Transverse colon (tissue), 4 donors: ENCODE results near the gene ERICH3. TPM values are rescaled to one million over a fixed set of nuclear protein-coding genes. Genes with fewer than 3 reads are reported as not detected.

ENCODE experiments used
- DNase-seq: peaks from one replicate; pipeline ENCODE4 v3.0.0-alpha.2; 2019
- H3K27ac ChIP-seq, 4 donors: fragments of 200-600 bp; sonication (generic); 2 replicates each; pipeline ENCODE4 v1.5.1; 2016 to 2018; ENCODE audit warnings: inconsistent platforms in 4 of 4
- H3K27me3 ChIP-seq: fragments of 200-600 bp; sonication (generic); 2 replicates; pipeline ENCODE4 v1.5.1; 2017; ENCODE audit warnings: inconsistent platforms
- H3K36me3 ChIP-seq, 4 donors: fragments of 200-600 bp; sonication (generic); 2 replicates each; pipeline ENCODE4 v1.5.1; 2017 to 2019; ENCODE audit warnings: inconsistent platforms in 4 of 4
- H3K4me1 ChIP-seq, 4 donors: fragments of 200-600 bp; sonication (generic); 2 replicates each; pipeline ENCODE4 v1.5.1; 2017 to 2020; ENCODE audit warnings: inconsistent platforms in 4 of 4
- H3K4me3 ChIP-seq, 4 donors: fragments of 200-600 bp; sonication (generic); 1 replicate in 1 of 4; 2 replicates in 3 of 4; pipeline versions ENCODE4 v1.5.1 to v1.6.1; 2017 to 2019; ENCODE audit warnings: inconsistent platforms in 4 of 4
- H3K9me3 ChIP-seq, 2 donors: fragments of 200-600 bp; sonication (generic); 2 replicates each; pipeline ENCODE4 v1.5.1; 2017 to 2019; ENCODE audit warnings: inconsistent platforms in 2 of 2
- CTCF ChIP-seq, 5 experiments: fragments of 200-600 bp in 3 of 5; fragments of 450-650 bp in 2 of 5; sonication (generic) in 3 of 5; IDR thresholded peaks; 1 replicate in 2 of 5; 2 replicates in 3 of 5; pipeline ENCODE4 v1.5.1; 2016 to 2017; ENCODE audit warnings: antibody characterized with exemption in 5 of 5, inconsistent platforms in 3 of 5, mild to moderate bottlenecking in 2 of 5, moderate library complexity in 1 of 5
- EP300 ChIP-seq: sonication (generic); formaldehyde crosslinking; IDR thresholded peaks from one replicate; pipeline ENCODE4 v1.6.1; 2017; ENCODE audit warnings: antibody characterized with exemption, low read depth
- POLR2A ChIP-seq: fragments of 450-650 bp; IDR thresholded peaks from one replicate; pipeline ENCODE4 v1.6.1; 2016; ENCODE audit warnings: antibody characterized with exemption, mild to moderate bottlenecking, moderate library complexity
- POLR2AphosphoS5 ChIP-seq, 3 donors: sonication (generic); formaldehyde crosslinking; IDR thresholded peaks; one replicate each; pipeline ENCODE4 v1.6.1; 2016; ENCODE audit warnings: antibody characterized with exemption in 3 of 3
- WGBS, 2 donors: methylation state at CpG; one replicate each; pipeline ENCODE4 v1.1.5; 2018; ENCODE audit warnings: low coverage in 1 of 2; 5-methylcytosine and 5-hydroxymethylcytosine counted together
- in situ Hi-C, 4 donors: fragments of 200-750 bp; cut with MboI; loops; one replicate each; pipeline versions ENCODE4 v1.15.0 to v1.15.1; 2017; ENCODE audit warnings: low sequenced_read_pairs in 3 of 4, low pct_ligation_motif_present in 1 of 4, low pct_unique_long_range_greater_than_20kb in 1 of 4
- intact Hi-C: fragments of 100-400 bp; cut with DNase I; formaldehyde crosslinking; loops from one replicate; pipeline ENCODE4 v1.15.1; 2023; ENCODE audit warnings: low total_unique reads
- total RNA-seq, 4 donors: library from RNA; depleted of rRNA; stranded (reverse); fragments of >200 nt; gene quantifications; one replicate each; pipeline ENCODE4 v1.1.0, GENCODE V29; 2016

The ERICH3 gene, protein sequence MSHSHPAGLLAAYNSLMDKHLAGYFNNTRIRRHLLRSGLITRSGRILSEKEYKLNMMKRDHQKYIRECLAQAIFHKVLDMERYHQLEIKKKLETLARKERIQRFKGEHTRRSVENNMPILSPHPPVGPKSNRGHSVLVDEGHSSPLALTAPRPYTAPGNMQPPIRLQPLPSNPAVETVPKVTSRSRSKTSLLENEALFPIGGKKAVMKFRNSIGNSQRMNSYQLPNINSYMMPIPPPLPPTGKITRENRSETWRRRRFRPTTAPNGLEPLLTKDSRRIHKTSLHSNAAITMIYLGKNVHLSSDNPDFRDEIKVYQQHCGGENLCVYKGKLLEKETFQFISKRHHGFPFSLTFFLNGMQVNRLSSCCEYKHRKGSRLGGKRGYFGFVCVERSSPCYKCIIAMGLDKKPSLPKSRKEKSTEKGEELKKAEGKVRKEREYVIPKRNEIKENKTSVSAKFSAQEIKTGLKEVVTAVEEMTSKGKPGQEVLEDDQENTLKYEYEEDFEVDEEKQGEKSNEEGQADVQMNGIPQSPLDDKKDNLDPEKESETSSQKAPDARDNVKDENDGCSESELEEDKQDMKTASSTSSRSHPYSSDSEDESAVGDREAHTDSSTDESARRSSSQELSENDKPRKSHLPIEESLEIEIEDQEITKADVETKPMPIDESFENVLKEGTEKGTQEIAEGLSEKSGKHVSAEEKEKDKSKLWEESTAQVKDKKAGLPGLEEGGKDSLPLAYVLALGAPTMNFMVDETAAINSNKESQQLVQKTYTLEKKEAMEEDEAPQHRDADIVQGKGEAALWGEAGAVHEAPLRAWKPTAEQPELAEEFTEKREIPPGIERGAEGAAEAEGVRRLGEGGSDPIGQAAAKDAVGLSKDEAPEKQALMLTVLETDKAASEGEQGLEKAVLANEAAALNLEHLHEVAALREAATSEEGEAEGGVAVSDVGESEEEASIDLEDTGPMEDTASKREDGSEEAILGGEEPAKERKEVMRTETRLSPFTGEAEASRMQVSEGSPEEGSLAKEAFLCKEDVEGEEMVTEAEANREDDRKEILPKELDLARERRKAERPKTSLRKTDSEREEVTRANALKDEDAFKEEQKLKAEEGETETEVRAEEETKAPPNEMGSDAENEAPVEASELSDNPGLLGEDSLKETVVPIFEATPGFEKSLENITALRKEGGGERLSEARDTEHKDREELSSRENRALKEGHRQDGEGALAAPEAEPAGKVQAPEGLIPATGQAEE (N-terminal part only)
- 1 to 10 TPM in 1 of 4 donors, under 1 TPM in 1, not detected in 2; under 0.01 to 6.4 TPM for total RNA-seq

DNA sequence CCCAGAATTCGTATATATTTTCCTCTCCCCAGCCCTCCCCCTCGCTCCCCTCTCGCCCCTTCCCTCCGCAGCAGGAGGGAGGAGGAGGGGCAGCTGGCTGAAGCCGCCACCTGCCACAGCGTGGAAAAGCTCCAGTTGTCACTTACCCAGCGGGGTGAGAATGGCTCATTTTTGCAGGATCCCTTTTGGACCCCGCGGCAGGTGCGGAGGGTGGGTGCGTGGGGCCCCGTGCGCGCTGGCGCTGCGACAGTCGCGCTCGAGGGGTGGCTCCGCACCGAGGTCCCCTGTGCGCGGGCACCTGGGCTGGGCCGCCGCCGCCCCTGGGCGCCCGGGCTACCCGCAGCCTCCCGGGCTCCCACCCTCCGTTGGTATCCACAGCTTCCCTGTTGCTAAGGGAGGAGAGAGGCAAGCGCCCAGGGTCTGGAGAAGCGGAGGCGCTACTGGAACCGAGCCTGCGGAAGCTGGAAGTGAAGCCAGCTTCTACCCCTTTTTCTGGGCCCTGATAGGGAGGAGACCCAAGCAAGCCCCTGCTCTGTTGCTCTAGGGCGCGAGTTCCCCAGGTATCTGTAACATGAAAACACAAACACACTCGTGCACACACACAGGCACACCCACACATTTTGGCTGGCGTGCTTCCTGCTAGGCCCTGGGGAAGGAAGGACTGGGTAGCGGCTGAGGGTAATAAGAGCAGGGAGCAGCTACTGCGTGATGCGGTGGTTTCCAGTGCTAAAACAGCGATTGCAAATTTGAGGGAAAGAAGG lies at the start of gene ERICH3:
Gene ERICH3, minus strand, starts transcription at position 442 of the 761 bp plus-strand sequence. Its CDS starts 273 bp downstream, at position 169.
- H3K4me3 ChIP-seq, result peak within 1 kb of the TSS in 3 of 4 donors; percentile 6 to 32 (median 9)
- intact Hi-C loops (no loop called here), in situ Hi-C loops (no loop called here)
- peaks cover 18% of the 10 kb centered on the region for H3K27me3 ChIP-seq
- H3K9me3 ChIP-seq, result peaks cover 0 to 3% of the 10 kb centered on the region in 2 donors
- H3K4me1 ChIP-seq, result peaks cover 0 to 8% (median 2%) of the 10 kb centered on the region in 4 donors
- no peak within 1 kb of the TSS for H3K27ac ChIP-seq
- TF ChIP-seq POLR2AphosphoS5 (IDR thresholded peaks at IDR 0.05), result no peak
- DNase-seq, result no peak
- WGBS, 2 donors, result 0 to 20% methylated on average over 1 to 19 of the region's 44 CpGs
- H3K36me3 ChIP-seq, result no peaks in the 10 kb centered on the region

GRCh38 chr1:74717626-74718025 lies 44.0 kb upstream of the ERICH3 start:
- no peak overlapping the region for H3K27ac ChIP-seq
- peaks cover 0 to 28% (median 8%) of the 10 kb centered on the region in 4 donors for H3K36me3 ChIP-seq
- H3K4me3 ChIP-seq, result no peak overlapping the region
- no peaks in the 10 kb centered on the region for H3K9me3 ChIP-seq
- 95% methylated on average over 2 of the region's 2 CpGs for WGBS, 2 donors
- no peaks in the 10 kb centered on the region for H3K27me3 ChIP-seq
- H3K4me1 ChIP-seq, result peaks cover 0 to 7% (median 3%) of the 10 kb centered on the region in 4 donors
- intact Hi-C loops, result no loop called here
- DNase-seq, result no peak
- no peak for TF ChIP-seq POLR2A
- TF ChIP-seq POLR2AphosphoS5 (IDR thresholded peaks at IDR 0.05), result no peak
- no peak for TF ChIP-seq CTCF (IDR thresholded peaks at IDR 0.05)
- no peak for TF ChIP-seq EP300
- in situ Hi-C loops, result no loop called here

DNA sequence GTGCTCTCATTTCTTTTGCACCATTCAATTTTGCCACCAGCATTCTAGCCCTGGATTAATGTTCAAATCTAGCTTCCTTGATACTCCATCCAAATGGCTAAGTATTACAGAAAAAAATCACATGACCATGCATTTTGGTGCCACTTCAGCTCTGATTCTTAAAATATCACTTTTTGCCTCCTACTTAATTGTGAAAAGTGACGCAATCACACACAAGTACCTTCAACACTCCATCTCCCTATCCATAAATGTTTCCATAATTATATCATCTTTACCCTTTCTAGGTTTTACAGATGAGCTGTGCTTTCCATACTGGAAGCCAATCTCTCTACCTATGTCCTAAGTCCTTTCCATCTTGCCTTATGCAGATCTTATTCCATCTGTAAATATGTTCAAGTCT lies 43.2 kb upstream of the ERICH3 start:
- peaks cover 0 to 7% (median 3%) of the 10 kb centered on the region in 4 donors for H3K4me1 ChIP-seq
- intact Hi-C loops, result no loop called here
- H3K27me3 ChIP-seq, result no peaks in the 10 kb centered on the region
- H3K27ac ChIP-seq, result no peak overlapping the region
- TF ChIP-seq POLR2A (no peak), CTCF (IDR thresholded peaks at IDR 0.05) (no peak), POLR2AphosphoS5 (IDR thresholded peaks at IDR 0.05) (no peak), EP300 (no peak)
- no peak for DNase-seq
- peaks cover 0 to 21% (median 4%) of the 10 kb centered on the region in 4 donors for H3K36me3 ChIP-seq
- in situ Hi-C loops, result no loop called here
- H3K9me3 ChIP-seq, result no peaks in the 10 kb centered on the region
- no peak overlapping the region for H3K4me3 ChIP-seq
- 90 to 100% methylated on average over 1 of the region's 1 CpG for WGBS, 2 donors

DNA sequence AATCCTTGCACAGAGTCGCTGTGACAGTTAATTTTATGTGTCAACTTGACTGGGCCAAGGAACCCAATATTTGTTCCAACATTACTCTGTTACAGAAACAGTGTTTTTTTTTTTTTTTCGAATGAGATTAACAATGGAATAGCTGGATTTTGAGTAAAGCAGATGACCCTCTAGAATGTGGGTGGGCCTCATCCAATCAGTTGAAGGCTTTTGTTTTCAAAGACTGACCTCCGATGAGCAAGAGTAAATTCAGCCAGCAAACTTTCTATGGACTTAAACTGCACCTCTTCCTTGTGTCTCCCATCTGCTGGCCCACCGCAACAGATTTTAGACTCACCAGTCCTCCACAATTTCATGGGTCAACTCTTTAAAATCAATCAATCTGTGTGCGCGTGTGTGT lies 42.2 kb upstream of the ERICH3 start:
- H3K36me3 ChIP-seq, result peaks cover 0 to 14% (median 0%) of the 10 kb centered on the region in 4 donors
- TF ChIP-seq POLR2A, result no peak
- TF ChIP-seq EP300, result no peak
- no peak for TF ChIP-seq CTCF (IDR thresholded peaks at IDR 0.05)
- no peak for TF ChIP-seq POLR2AphosphoS5 (IDR thresholded peaks at IDR 0.05)
- no peaks in the 10 kb centered on the region for H3K27me3 ChIP-seq
- peaks cover 0 to 7% (median 3%) of the 10 kb centered on the region in 4 donors for H3K4me1 ChIP-seq
- intact Hi-C loops (no loop called here), in situ Hi-C loops (no loop called here)
- no peak overlapping the region for H3K27ac ChIP-seq
- WGBS, 2 donors, result 80 to 93% methylated on average over 5 to 6 of the region's 6 CpGs
- no peak for DNase-seq
- H3K9me3 ChIP-seq, result no peaks in the 10 kb centered on the region
- no peak overlapping the region for H3K4me3 ChIP-seq
